ENCODE measurements around the gene AP1G1.
"Not testable (repeated sequence)": the region's sequence is repeated elsewhere in the genome, so short reads cannot be mapped to it uniquely, and the experiment has no call there.

Gene AP1G1

GRCh38 chr16:71810155-71810530 lies 1.5 kb upstream of the AP1G1 start:
- not testable (repeated sequence) for DNase-seq (ENCODE audit: low spot score); FAIRE-seq

- FAIRE-seq = no peak
Observed at GRCh38 chr16:71807905-71808592, 585 bp downstream of the AP1G1 start.

DNA sequence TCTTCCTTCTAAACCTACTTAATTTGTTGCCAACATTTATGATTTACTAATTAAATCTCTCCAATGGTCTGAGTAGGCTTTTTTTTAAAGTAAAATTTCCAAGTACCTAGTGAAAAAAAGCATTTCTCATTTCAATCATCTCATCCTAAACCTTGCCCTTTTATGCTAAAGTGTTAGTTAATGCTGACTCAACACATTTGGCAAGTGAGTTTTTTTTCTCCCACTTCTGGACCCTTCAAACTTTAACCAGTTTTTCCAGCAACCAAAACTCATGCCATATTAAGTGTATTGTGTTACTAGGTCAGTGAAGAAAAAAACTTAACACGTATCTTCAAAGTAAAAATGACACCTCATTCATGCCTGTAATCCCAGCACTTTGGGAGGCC lies 5.3 kb downstream of the AP1G1 start:
- DNase-seq (ENCODE audit: low spot score) (no peak), FAIRE-seq (no peak)

More at GRCh38 chr16:71807905-71808592, 585 bp downstream of the AP1G1 start:
- DNase-seq (ENCODE audit: low spot score) = no peak

- no peak for DNase-seq (ENCODE audit: low spot score)
- no peak for FAIRE-seq
Observed at GRCh38 chr16:71796501-71797097, 12.0 kb downstream of the AP1G1 start.

GRCh38 chr16:71794943-71795342 lies 13.7 kb downstream of the AP1G1 start:
- no peak for FAIRE-seq
- DNase-seq (ENCODE audit: low spot score) = no peak

DNA sequence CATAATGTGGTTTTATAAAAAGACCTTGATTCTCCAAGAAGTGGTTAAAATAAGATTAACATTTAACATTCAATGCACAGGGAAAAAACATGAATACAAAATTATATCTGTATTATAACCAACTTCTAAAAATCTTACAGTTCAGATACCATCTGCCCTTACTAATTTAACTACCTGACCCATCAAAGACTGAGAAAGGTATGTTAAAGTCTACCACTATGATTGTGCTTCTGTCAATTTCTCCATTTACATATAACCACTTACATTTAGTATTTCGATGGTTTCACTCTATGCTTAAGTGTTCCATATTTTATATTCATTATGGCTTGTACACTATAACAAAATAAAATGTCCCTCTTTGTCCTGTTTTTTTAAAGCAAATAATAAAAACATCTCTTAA lies 14.6 kb downstream of the AP1G1 start:
- FAIRE-seq (no peak), DNase-seq (ENCODE audit: low spot score) (no peak)

DNA sequence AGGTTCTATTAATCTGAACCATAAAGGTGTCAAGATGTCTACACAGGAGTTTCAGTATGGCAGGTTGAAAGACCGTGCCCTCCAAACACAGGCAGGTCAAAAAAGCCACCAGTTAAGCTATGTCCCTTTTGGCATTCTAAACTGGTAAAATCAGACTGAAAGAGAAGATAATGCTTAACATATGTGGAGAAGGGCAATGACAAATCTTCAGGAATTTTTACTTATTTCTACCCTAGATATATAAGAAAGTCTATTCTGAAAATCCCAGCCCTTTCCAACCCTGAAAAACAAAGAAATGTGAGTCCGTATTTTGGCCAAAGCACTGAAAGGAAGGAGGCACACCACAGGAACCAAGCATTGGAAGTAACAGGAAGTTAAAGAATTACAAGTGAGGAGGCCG lies 16.5 kb downstream of the AP1G1 start:
- FAIRE-seq (no peak), DNase-seq (ENCODE audit: low spot score) (no peak)

GRCh38 chr16:71790329-71790728 lies 18.3 kb downstream of the AP1G1 start:
- DNase-seq (ENCODE audit: low spot score); FAIRE-seq: not testable (repeated sequence)

DNA sequence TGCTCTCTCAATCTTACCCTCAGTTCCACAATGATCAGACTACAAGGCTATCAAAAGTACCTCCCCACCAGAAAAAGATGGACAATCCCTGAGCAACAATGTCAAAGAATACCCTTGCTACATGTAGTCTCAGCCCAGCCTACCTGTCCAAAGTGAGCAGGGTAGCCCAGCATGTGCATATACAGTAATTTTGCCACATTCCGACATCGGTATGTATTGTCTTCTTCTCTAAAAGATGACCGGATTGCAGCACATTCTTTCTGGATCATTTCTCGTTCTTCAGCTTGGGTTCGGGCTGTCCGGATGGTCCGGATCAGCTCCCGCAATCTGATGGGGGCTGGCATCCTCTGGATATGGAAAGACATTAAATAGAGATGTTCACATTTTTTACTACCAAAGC lies 19.5 kb downstream of the AP1G1 start:
- DNase-seq (ENCODE audit: low spot score) (no peak), FAIRE-seq (no peak)

DNA sequence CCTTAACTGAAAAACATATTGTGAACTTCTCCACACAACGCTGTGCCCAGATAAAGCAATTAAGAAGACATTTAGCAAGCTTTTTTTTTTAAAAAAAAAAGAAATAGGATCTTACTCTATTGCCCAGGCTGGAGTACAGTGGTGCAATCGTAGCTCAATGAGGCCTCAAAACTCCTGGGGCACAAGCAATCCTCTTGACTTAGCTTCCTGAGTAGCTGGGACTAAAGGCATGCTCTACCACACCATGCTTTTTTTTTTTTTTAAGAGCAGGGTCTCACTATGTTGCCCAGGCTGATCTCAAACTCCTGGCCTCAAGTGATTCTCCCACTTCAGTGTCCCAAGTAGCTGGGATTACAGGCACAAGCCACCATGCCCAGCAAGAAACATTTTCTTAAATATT lies 20.1 kb downstream of the AP1G1 start:
- FAIRE-seq (no peak), DNase-seq (ENCODE audit: low spot score) (no peak)

- not testable (repeated sequence) for DNase-seq (ENCODE audit: low spot score); FAIRE-seq
Observed at GRCh38 chr16:71785143-71785542, 23.5 kb downstream of the AP1G1 start.

DNA sequence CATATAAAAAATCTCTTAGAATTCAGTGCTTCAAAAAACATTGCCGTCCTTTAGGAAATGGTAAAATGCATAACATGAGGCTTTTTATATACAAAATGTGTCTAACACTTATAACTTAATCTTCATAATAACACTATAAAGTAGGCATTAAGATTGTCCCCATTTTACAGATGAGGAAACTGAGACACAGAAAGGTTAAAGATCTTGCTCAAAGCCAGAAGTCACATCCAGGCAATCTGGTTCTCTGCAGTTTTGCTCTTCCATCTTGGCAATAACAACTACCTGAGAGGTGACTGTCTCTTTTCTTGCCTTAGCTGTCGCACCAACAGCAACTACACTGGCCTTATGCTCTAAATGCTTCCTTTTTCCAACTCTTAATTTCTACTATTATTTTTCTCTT lies 24.5 kb downstream of the AP1G1 start:
- FAIRE-seq = no peak

DNA sequence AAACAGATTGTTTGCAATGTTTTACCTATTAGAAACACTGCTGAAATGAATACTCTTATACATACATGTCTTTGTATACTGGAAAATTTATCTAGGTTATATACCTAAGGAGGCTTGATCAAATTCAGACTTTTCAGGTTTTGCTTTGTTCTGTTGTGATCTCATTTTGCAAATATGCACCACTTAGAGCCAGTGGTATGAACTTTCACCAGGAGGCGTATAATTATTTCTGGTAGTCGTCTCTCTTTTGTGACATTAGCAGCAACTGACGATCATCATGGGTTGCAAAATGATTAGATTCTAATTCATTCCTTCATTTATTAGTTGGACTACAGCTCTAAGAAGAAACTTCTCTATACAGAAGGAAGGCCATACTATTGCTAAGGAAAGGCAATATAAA lies 26.9 kb downstream of the AP1G1 start:
- FAIRE-seq = no peak
- DNase-seq (ENCODE audit: low spot score) = no peak

More for the DNA sequence above, 24.5 kb downstream of the AP1G1 start:
- no peak for DNase-seq (ENCODE audit: low spot score)

DNA sequence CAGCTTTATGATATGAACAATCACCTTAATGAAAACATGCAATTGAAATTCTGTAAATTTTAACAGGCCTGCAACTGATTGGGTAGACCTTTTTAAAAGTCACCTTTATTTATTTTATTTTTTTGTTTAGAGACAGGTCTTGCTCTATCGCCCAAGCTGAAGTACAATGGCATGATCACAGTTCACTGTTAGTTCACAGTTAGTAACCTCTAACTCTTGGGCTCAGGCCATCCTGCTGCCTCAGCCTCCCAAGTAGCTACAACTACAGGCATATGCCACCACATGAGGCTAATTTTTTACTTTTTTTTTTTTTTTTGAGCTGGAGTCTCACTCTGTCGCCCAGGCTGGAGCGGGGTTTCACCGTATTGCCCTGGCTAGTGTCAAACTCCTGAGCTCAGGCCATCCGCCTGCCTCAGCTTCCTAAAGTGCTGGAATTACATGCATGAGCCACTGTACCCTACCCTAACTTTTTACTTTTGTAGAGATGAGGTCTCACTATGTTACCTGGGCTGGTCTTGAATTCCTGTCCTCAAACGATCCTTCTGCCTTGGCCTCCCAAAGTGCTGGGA lies 28.0 kb downstream of the AP1G1 start:
- FAIRE-seq = no peak
- DNase-seq (ENCODE audit: low spot score) = no peak

DNA sequence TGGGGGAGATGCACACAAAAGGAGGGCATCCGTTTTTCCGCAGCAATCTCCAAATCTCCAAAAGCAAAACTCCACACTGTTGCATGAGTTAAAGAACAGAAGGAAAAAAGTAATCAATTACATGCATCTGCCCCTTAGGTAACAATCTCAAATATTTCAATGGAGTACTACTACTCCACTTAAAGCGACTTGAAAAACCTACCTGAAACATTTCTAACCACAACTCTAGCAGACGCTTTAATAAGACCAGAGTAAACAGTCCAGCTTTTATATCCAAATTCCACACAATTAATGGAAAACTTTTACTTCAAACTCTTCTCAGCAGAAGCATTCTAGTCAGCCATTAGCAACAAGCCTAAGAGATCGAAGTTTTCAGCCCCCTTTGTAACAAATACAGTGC lies 29.9 kb downstream of the AP1G1 start:
- FAIRE-seq (no peak), DNase-seq (ENCODE audit: low spot score) (no peak)

DNA sequence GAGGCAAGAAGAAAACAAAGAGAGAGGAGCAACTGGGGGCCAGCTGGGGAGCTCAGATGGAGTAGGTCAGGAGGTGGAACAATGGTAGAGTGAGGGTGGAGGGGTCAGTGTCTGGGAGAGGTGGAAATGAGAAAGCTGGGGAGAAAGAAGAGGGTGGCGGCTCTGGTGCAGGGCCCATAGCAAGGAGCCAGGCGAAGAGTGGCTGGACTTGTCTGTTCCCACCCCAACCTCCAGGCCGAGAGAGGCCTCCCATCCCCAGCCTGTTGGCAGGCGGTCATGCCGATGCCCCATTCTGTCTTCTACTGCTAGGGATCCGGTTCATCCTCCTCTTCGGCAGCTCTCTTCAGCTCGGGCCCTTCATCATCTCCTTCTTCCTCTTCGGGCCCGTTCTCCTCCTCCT lies 31.3 kb downstream of the AP1G1 start:
- no peak for DNase-seq (ENCODE audit: low spot score)
- FAIRE-seq = no peak

- FAIRE-seq = no peak
Observed at GRCh38 chr16:71775949-71776348, 32.7 kb downstream of the AP1G1 start.

DNA sequence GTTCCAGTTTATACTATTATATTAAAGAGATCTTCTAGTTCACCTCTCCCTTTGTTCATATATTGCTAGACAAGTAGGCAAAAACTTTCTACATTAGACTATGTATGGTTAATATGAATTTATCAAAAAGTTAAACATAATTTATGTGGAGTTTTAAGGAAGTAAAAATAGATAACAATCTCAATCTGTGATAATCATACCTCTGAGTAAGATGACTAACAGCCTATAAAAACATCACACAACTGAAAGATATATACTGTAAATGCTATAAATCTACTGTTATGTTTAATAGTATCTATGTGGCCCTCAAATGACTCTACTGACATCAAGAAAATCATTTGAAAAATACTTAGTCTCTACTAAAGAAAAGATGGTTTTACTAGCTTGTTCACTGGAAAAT lies 37.1 kb downstream of the AP1G1 start:
- DNase-seq (ENCODE audit: low spot score) (no peak), FAIRE-seq (no peak)

More at GRCh38 chr16:71775949-71776348, 32.7 kb downstream of the AP1G1 start:
- DNase-seq (ENCODE audit: low spot score) = no peak

DNA sequence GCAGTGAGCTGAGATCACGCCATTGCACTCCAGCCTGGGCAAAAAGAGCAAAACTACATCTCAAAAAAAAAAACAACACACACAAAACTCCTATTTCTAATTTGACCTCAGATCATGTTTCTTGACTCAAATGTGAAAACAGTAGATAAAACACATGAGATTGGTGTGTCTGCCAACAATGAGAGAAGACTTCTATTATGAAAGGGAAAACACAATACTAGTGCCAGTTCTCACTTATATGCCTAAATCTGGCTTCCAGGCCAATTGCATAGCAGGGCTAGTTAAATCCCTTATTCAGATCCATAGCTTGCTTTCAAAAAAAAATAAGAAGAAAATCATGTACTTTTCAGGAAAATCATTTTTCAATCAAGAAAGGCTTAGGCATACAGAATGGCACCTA lies 39.4 kb downstream of the AP1G1 start:
- FAIRE-seq (no peak), DNase-seq (ENCODE audit: low spot score) (no peak)

DNA sequence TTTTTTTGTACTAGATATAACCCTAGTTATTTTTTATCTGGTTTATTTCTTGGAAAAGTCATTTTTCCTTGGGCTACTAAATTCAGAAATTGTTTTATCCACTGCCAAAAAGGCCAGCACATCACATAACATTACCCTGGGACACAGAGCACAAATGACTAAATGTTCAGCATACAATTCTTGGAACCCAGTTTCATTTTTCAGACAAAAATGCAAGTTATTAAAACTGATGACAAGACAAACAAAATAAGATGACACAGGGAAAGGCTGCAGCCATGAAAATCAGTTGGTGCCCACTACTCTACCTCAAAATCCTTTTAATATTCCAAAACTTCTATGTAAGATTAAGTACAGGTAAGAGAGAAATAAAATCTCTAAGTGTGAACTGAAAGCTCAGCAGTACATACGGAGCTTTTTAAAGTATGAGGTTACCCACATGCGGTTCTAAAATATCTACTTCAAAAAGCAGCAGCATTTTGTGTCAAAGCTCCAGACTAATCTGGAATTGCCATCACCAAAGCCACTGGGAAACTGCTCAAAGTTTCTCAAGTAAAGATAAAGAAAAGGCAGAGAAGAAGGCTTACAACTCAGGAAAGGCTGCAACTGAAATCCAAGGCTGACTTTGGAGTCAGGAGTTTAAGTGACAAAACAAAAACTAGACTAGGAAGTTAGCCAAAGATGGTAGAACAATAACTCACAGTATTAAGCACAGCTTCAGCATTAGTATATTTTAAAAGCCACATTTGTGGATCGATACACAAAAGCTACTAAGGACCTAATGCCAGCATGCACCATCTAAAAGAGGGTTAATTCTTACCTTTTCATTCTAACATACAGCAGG lies 41.4 kb downstream of the AP1G1 start:
- FAIRE-seq (no peak), DNase-seq (ENCODE audit: low spot score) (no peak)

- DNase-seq (ENCODE audit: low spot score) = no peak
- FAIRE-seq = no peak
Observed at GRCh38 chr16:71762186-71762585, 46.4 kb downstream of the AP1G1 start.

DNA sequence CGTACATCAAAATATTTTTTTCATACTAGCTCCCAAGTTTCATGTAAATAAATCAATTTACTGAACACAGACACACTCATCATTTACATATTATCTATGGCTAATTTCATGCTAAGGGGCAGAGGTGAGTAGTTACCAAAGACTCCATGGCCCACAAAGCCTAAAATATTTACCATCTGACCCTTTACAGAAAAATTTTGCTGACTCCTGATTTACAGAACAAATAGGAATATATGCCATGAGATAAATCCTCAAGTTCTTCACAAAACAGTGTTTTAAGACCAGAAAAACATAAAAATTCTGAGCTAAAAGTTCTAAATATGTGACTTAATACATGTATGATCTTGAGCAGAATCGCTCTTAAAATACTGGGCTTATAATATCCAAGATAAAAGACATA lies 47.5 kb downstream of the AP1G1 start:
- no peak for FAIRE-seq

More for the DNA sequence above, 47.5 kb downstream of the AP1G1 start:
- DNase-seq (ENCODE audit: low spot score) = no peak
